Measurements from ENCODE around the gene FAM174B. TPM values are rescaled to one million over a fixed set of nuclear protein-coding genes. Genes with fewer than 3 reads are reported as not detected.

Gene FAM174B
- total and polyA plus RNA-seq, 4 donors: 9.9 to 23.5 (median 17.9) TPM

DNA sequence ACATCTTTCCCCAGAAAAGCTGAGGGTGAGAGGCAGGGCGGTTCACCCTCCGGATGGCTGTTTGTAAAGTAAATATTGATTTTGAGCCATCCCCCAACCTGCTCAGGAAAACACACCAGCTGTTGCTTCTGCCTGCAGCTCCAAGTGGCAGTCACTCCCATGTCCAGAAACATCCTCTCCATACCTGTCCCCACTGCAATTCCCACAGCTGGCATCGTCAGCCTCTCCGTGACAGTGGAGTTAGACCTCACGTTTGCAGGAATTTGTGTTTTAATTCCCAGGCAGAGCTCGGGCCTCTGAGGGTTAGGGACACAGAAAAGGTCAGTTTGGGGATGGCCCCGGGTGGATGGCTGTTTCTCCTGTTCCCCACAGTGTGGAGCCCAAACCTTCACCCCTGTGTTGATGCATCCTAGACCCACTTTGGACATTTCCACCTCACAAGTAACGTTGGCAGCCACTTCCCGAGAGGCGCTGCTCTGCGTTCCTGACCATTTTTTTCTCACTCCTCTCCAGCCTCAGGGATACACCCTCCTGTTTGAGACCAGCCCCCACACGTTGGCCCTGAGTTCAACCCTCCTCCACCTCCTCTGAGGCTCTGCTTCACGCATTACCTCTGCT, 11.8 kb upstream of the FAM174B start:
- DNase-seq (ENCODE audit: low read depth in 4 of 6, low spot score in 6 of 6): no peak
- H3K9me3 ChIP-seq (ENCODE audit: control insufficient read depth, insufficient read depth, low read length): no peaks in the 10 kb centered on the region
- peak overlapping the region; percentile 29 for H3K27ac ChIP-seq (ENCODE audit: low read depth, low read length)
- 64% methylated on average over 9 of the region's 13 CpGs for WGBS (ENCODE audit: insufficient coverage)
- no peaks in the 10 kb centered on the region for H3K27me3 ChIP-seq (ENCODE audit: control insufficient read depth, insufficient read depth, low read length)
- no peak overlapping the region for H3K4me3 ChIP-seq (ENCODE audit: low read depth, low read length)
- H3K36me3 ChIP-seq (ENCODE audit: control insufficient read depth, insufficient read depth, low read length): no peaks in the 10 kb centered on the region
- H3K4me1 ChIP-seq (ENCODE audit: control insufficient read depth, insufficient read depth, low read length): peaks cover 16% of the 10 kb centered on the region

DNA sequence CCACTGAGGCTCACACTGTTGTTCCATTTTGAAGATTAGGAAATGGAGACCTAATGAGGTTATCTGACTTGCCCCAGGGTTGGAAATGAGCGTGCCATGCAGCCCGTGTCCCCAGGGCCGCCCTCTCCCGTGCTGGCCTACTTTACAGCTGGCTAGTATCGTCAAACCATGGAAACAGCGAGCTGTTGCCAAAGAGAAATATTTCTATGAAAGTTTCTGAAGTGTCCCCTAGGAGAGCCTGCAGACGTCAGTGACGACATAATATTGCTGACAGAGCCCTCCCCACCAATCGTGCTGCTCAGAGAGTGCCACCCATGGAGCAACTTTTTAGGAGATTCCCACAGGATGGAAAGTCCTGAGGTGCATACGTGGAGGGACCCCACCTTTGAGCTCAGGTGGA, 11.2 kb upstream of the FAM174B start:
- DNase-seq (ENCODE audit: low read depth in 4 of 6, low spot score in 6 of 6): peak in 1 of 6 donors; percentile 23
- 48% methylated on average over 9 of the region's 10 CpGs for WGBS (ENCODE audit: insufficient coverage)
- peak overlapping the region; percentile 29 for H3K27ac ChIP-seq (ENCODE audit: low read depth, low read length)

DNA sequence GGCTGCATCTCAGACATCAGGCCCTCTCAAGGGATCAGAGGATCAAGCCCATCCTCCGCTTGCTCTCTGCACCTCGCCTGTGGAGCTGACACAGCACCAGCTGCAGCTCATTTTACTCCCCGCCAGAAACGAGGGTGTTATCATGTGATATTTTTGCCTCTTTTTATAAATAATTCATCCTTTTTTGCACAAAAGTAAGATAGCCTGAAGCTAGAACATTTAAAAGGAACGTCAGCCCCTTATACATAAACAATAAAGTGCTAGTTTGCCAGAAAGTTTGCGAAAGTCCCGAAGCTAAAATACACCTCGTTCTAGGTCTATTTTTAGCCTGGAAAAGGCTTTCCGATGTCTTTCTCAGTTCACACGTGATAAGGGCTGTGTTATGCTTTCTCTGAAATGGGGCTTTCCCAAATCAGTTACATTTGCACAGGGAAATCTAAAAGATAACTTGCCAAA, 9.6 kb upstream of the FAM174B start:
- no peaks in the 10 kb centered on the region for H3K27me3 ChIP-seq (ENCODE audit: control insufficient read depth, insufficient read depth, low read length)
- H3K4me1 ChIP-seq (ENCODE audit: control insufficient read depth, insufficient read depth, low read length): peaks cover 16% of the 10 kb centered on the region
- no peaks in the 10 kb centered on the region for H3K9me3 ChIP-seq (ENCODE audit: control insufficient read depth, insufficient read depth, low read length)
- WGBS (ENCODE audit: insufficient coverage): 50% methylated on average over 2 of the region's 10 CpGs
- peak in 2 of 6 donors; percentile 71 to 77 for DNase-seq (ENCODE audit: low read depth in 4 of 6, low spot score in 6 of 6)
- H3K27ac ChIP-seq (ENCODE audit: low read depth, low read length): peak overlapping the region; percentile 73
- H3K4me3 ChIP-seq (ENCODE audit: low read depth, low read length): no peak overlapping the region
- H3K36me3 ChIP-seq (ENCODE audit: control insufficient read depth, insufficient read depth, low read length): no peaks in the 10 kb centered on the region

More for the DNA sequence above, 11.2 kb upstream of the FAM174B start:
- peaks cover 16% of the 10 kb centered on the region for H3K4me1 ChIP-seq (ENCODE audit: control insufficient read depth, insufficient read depth, low read length)
- no peaks in the 10 kb centered on the region for H3K27me3 ChIP-seq (ENCODE audit: control insufficient read depth, insufficient read depth, low read length)
- H3K4me3 ChIP-seq (ENCODE audit: low read depth, low read length): no peak overlapping the region
- H3K36me3 ChIP-seq (ENCODE audit: control insufficient read depth, insufficient read depth, low read length): no peaks in the 10 kb centered on the region
- no peaks in the 10 kb centered on the region for H3K9me3 ChIP-seq (ENCODE audit: control insufficient read depth, insufficient read depth, low read length)

DNA sequence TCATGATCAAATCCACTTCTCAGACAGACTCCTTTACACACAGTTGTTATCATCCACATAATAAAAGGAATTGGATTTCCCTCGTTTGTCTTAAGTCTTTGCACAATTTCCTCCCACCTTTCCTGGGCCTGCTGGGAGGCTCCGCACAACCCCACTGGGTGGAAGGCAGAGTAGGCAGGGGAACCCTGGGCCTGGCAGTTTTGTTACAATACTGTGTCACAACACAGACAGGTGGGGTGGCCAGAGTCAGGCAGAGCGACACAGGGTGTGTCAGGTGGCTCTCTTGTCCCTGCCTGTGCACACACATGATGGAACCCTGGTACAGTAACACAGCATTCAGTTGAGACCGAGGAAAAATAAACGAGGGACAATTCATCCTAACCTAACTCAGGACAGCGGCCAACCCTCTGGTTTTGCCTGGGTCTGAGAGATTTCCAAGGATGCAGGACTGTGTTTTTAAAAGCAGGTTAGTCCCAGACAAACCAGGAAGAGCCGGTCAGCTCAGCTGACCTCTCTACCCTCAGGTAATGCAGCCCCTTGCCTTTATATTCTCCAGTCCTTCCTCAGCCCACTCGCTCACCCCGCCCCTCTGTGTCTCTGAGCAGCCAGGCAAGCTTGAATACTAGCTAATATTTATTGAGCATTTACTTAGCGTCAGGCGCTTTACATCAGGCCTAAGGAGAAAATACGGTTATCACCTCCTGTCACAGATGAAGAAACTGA, 8.8 kb upstream of the FAM174B start:
- H3K4me1 ChIP-seq (ENCODE audit: control insufficient read depth, insufficient read depth, low read length): peaks cover 16% of the 10 kb centered on the region
- H3K9me3 ChIP-seq (ENCODE audit: control insufficient read depth, insufficient read depth, low read length): no peaks in the 10 kb centered on the region
- no peaks in the 10 kb centered on the region for H3K27me3 ChIP-seq (ENCODE audit: control insufficient read depth, insufficient read depth, low read length)
- WGBS (ENCODE audit: insufficient coverage): 94% methylated on average over 3 of the region's 12 CpGs
- no peak for DNase-seq (ENCODE audit: low read depth in 4 of 6, low spot score in 6 of 6)
- no peaks in the 10 kb centered on the region for H3K36me3 ChIP-seq (ENCODE audit: control insufficient read depth, insufficient read depth, low read length)
- H3K27ac ChIP-seq (ENCODE audit: low read depth, low read length): peak overlapping the region; percentile 73
- no peak overlapping the region for H3K4me3 ChIP-seq (ENCODE audit: low read depth, low read length)

DNA sequence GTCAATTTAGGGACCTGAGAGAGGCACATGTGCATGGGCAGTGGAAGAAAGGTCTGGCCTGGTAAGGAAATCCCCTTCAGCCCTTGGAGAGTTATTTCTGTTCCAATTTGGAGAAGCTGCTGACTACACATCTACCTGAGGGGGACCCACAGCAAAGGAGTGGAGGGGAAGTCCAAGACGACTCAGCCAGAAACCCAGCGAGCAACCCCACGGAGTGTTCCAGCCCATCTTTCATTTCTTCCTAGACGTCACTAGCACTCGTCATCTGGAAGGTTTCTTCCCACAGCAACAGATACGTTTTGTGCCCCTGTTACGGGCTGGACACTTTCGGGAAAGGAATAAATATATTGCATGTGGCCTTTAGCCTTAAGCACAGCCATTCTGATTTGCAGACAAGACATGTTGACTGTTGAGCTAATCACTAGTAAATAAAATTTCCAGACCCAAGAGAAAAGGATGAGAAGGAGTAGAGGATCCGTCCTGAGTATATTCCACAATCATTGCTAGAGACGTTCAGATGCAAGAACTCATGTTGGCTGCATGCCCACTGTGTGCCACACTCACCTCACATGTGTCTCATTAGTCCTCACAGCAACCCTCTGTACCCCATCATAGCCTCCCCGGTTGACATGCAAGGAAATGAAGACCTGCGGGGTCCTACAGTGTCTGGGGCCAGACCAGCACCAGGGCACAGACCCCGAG, 7.8 kb upstream of the FAM174B start:
- DNase-seq (ENCODE audit: low read depth in 4 of 6, low spot score in 6 of 6): no peak
- no peak overlapping the region for H3K27ac ChIP-seq (ENCODE audit: low read depth, low read length)
- H3K9me3 ChIP-seq (ENCODE audit: control insufficient read depth, insufficient read depth, low read length): no peaks in the 10 kb centered on the region
- no peak overlapping the region for H3K4me3 ChIP-seq (ENCODE audit: low read depth, low read length)
- peaks cover 16% of the 10 kb centered on the region for H3K4me1 ChIP-seq (ENCODE audit: control insufficient read depth, insufficient read depth, low read length)
- no peaks in the 10 kb centered on the region for H3K27me3 ChIP-seq (ENCODE audit: control insufficient read depth, insufficient read depth, low read length)
- 96% methylated on average over 10 of the region's 13 CpGs for WGBS (ENCODE audit: insufficient coverage)
- H3K36me3 ChIP-seq (ENCODE audit: control insufficient read depth, insufficient read depth, low read length): no peaks in the 10 kb centered on the region

DNA sequence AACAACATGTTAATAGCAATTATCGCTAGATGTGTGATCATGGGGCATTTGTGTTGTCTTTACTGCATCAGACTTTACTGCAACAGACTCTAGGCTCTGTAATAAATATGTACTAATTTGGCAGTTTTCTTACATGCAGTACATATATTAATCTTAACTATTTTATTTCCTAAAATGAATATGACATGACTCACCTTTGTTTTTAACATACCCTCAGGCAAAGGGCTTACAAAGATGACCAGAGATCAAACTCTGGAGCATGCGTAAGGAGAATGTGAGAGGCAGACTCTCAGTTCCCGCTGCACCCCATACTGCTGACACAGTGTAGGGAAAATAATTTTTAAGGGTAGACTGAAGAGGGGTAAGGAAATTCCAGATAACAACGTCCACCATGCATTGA, 7.2 kb upstream of the FAM174B start:
- peaks cover 16% of the 10 kb centered on the region for H3K4me1 ChIP-seq (ENCODE audit: control insufficient read depth, insufficient read depth, low read length)
- no peak overlapping the region for H3K4me3 ChIP-seq (ENCODE audit: low read depth, low read length)
- no peak for DNase-seq (ENCODE audit: low read depth in 4 of 6, low spot score in 6 of 6)
- WGBS (ENCODE audit: insufficient coverage): no CpG with 5 or more reads among the region's 4 CpGs
- H3K9me3 ChIP-seq (ENCODE audit: control insufficient read depth, insufficient read depth, low read length): no peaks in the 10 kb centered on the region
- no peaks in the 10 kb centered on the region for H3K36me3 ChIP-seq (ENCODE audit: control insufficient read depth, insufficient read depth, low read length)
- H3K27ac ChIP-seq (ENCODE audit: low read depth, low read length): no peak overlapping the region
- no peaks in the 10 kb centered on the region for H3K27me3 ChIP-seq (ENCODE audit: control insufficient read depth, insufficient read depth, low read length)

DNA sequence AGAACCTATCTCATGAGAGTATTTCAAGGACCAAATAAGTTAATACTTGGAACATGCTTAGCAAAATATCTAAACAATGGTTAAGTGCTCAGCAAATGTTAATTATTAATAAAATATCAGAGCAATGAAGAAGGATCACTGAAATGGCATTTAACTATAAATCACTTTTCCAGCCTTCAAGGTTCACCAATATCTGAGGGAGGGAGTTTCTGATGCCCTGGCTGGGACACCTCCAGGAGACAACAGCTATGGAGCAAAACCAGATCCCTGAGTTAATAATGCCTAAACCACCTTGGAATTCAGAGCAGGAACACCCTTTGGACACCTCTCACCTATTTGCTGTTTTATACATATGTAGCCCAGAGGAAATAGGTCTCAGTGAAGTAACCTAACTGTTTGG, 6.4 kb upstream of the FAM174B start:
- no peaks in the 10 kb centered on the region for H3K27me3 ChIP-seq (ENCODE audit: control insufficient read depth, insufficient read depth, low read length)
- peaks cover 8% of the 10 kb centered on the region for H3K4me1 ChIP-seq (ENCODE audit: control insufficient read depth, insufficient read depth, low read length)
- no peak overlapping the region for H3K4me3 ChIP-seq (ENCODE audit: low read depth, low read length)
- DNase-seq (ENCODE audit: low read depth in 4 of 6, low spot score in 6 of 6): no peak
- no peaks in the 10 kb centered on the region for H3K9me3 ChIP-seq (ENCODE audit: control insufficient read depth, insufficient read depth, low read length)
- H3K36me3 ChIP-seq (ENCODE audit: control insufficient read depth, insufficient read depth, low read length): no peaks in the 10 kb centered on the region
- H3K27ac ChIP-seq (ENCODE audit: low read depth, low read length): no peak overlapping the region

DNA sequence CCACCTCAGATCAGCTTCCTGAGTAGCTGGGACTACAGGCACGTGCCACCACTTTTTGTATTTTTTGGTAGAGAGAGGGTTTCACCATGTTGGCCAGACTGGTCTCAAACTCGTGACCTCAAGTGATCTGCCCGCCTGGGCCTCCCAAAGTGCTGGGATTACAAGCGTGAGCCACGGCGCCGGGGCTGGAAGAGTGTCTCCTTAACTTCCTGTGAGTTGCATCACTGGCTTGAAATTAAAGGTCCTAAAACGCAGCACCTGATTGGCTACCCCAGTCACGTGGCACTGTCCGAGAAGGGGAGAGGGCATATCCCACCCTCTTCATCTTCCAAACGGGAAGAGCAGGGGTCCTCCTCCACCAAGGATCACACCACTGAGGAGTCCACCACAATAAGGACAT, 5.5 kb upstream of the FAM174B start:
- H3K27ac ChIP-seq (ENCODE audit: low read depth, low read length): no peak overlapping the region
- H3K9me3 ChIP-seq (ENCODE audit: control insufficient read depth, insufficient read depth, low read length): no peaks in the 10 kb centered on the region
- no peak for DNase-seq (ENCODE audit: low read depth in 4 of 6, low spot score in 6 of 6)
- WGBS (ENCODE audit: insufficient coverage): 99% methylated on average over 10 of the region's 11 CpGs
- no peaks in the 10 kb centered on the region for H3K27me3 ChIP-seq (ENCODE audit: control insufficient read depth, insufficient read depth, low read length)
- peaks cover 7% of the 10 kb centered on the region for H3K4me1 ChIP-seq (ENCODE audit: control insufficient read depth, insufficient read depth, low read length)
- no peak overlapping the region for H3K4me3 ChIP-seq (ENCODE audit: low read depth, low read length)
- no peaks in the 10 kb centered on the region for H3K36me3 ChIP-seq (ENCODE audit: control insufficient read depth, insufficient read depth, low read length)

DNA sequence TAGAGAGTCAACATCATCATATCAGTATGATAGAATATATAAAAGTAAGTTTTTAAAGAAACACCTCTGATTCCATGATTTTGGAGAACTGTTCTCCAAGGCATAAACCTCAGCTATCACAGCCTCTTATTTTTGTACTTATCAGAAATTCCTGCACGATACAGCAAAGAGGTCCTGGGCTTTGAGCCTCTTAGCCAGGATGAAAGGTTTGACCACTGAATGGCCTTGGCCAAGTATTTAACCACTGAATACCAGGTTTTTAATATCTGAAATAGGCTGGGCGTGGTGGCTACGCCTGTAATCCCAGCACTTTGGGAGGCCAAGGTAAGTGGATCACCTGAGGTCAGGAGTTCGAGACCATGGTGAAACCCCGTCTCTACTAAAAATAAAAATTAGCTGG, 1.9 kb upstream of the FAM174B start:
- peaks cover 19% of the 10 kb centered on the region for H3K4me1 ChIP-seq (ENCODE audit: control insufficient read depth, insufficient read depth, low read length)
- no peak overlapping the region for H3K27ac ChIP-seq (ENCODE audit: low read depth, low read length)
- H3K9me3 ChIP-seq (ENCODE audit: control insufficient read depth, insufficient read depth, low read length): no peaks in the 10 kb centered on the region
- 100% methylated on average over 4 of the region's 5 CpGs for WGBS (ENCODE audit: insufficient coverage)
- DNase-seq (ENCODE audit: low read depth in 4 of 6, low spot score in 6 of 6): no peak
- no peaks in the 10 kb centered on the region for H3K27me3 ChIP-seq (ENCODE audit: control insufficient read depth, insufficient read depth, low read length)
- H3K4me3 ChIP-seq (ENCODE audit: low read depth, low read length): no peak overlapping the region
- H3K36me3 ChIP-seq (ENCODE audit: control insufficient read depth, insufficient read depth, low read length): no peaks in the 10 kb centered on the region
